ACC112 (cell line): ENCODE measurements around the gene MDFIC.
A peak's percentile ranks its signal among the peaks of the same experiment; 100 is the strongest.

Experiments
- H2AFZ ChIP-seq: fragments of 200-600 bp; sonication (generic); one replicate; pipeline ENCODE4 v1.6.0; 2017; ENCODE audit warnings: antibody characterized with exemption, low read length; ENCODE audit not compliant: unreplicated experiment
- H3K27ac ChIP-seq: fragments of 200-600 bp; sonication (generic); 2 replicates; pipeline ENCODE4 v1.5.1; 2014; ENCODE audit warnings: low read depth, mild to moderate bottlenecking, antibody characterized with exemption, low read length, moderate library complexity
- H3K27me3 ChIP-seq: fragments of 200-600 bp; sonication (generic); 2 replicates; pipeline ENCODE4 v1.6.1; 2014; ENCODE audit warnings: mild to moderate bottlenecking, antibody characterized with exemption, low read length, moderate library complexity, mixed read lengths; ENCODE audit not compliant: insufficient read depth
- H3K36me3 ChIP-seq: fragments of 200-600 bp; sonication (generic); 2 replicates; pipeline ENCODE4 v1.6.1; 2016; ENCODE audit warnings: mild to moderate bottlenecking, antibody characterized with exemption, low read length, moderate library complexity, mixed read lengths; ENCODE audit not compliant: insufficient read depth
- H3K4me1 ChIP-seq: fragments of 200-600 bp; sonication (generic); one replicate; pipeline ENCODE4 v1.6.1; 2016; ENCODE audit warnings: low read length, mixed read lengths; ENCODE audit not compliant: insufficient read depth, unreplicated experiment, control insufficient read depth
- H3K4me3 ChIP-seq: fragments of 200-600 bp; sonication (generic); 2 replicates; pipeline ENCODE4 v1.5.1; 2014; ENCODE audit warnings: mild to moderate bottlenecking, low read depth, low read length
- H3K79me2 ChIP-seq: fragments of 200-600 bp; sonication (generic); one replicate; pipeline ENCODE4 v1.6.0; 2016; ENCODE audit warnings: low read length; ENCODE audit not compliant: control insufficient read depth, unreplicated experiment, insufficient read depth

Gene MDFIC

GRCh38 chr7:114903131-114903530, 18.8 kb upstream of the MDFIC start:
- H3K79me2 ChIP-seq = no peaks in the 10 kb centered on the region
- no peaks in the 10 kb centered on the region for H3K27me3 ChIP-seq
- H3K4me1 ChIP-seq = no peaks in the 10 kb centered on the region
- no peak overlapping the region for H2AFZ ChIP-seq
- H3K4me3 ChIP-seq = no peak overlapping the region
- H3K36me3 ChIP-seq = no peaks in the 10 kb centered on the region
- no peak overlapping the region for H3K27ac ChIP-seq

GRCh38 chr7:114910787-114911186, 11.1 kb upstream of the MDFIC start:
- H3K27ac ChIP-seq = no peak overlapping the region
- H3K4me1 ChIP-seq = no peaks in the 10 kb centered on the region
- H3K4me3 ChIP-seq = no peak overlapping the region
- no peaks in the 10 kb centered on the region for H3K79me2 ChIP-seq
- H3K27me3 ChIP-seq = no peaks in the 10 kb centered on the region
- H3K36me3 ChIP-seq = no peaks in the 10 kb centered on the region
- H2AFZ ChIP-seq = no peak overlapping the region

GRCh38 chr7:114911411-114911810, 10.5 kb upstream of the MDFIC start:
- Histone ChIP-seq H3K27me3 (no peaks in the 10 kb centered on the region), H2AFZ (no peak overlapping the region), H3K79me2 (no peaks in the 10 kb centered on the region), H3K4me1 (no peaks in the 10 kb centered on the region), H3K36me3 (no peaks in the 10 kb centered on the region), H3K27ac (no peak overlapping the region), H3K4me3 (no peak overlapping the region)

- Histone ChIP-seq H3K36me3 (no peaks in the 10 kb centered on the region), H3K4me3 (no peak overlapping the region), H3K27me3 (no peaks in the 10 kb centered on the region), H3K79me2 (no peaks in the 10 kb centered on the region), H3K27ac (no peak overlapping the region), H2AFZ (no peak overlapping the region), H3K4me1 (no peaks in the 10 kb centered on the region)
Measured at GRCh38 chr7:114916261-114916892, 5.5 kb upstream of the MDFIC start.

- Histone ChIP-seq H3K36me3 (no peaks in the 10 kb centered on the region), H3K27ac (no peak overlapping the region), H3K27me3 (no peaks in the 10 kb centered on the region), H3K4me3 (no peak overlapping the region), H3K4me1 (no peaks in the 10 kb centered on the region), H2AFZ (no peak overlapping the region), H3K79me2 (no peaks in the 10 kb centered on the region)
Measured at GRCh38 chr7:114917211-114917839, 4.6 kb upstream of the MDFIC start.

GRCh38 chr7:114919587-114919986, 2.3 kb upstream of the MDFIC start:
- Histone ChIP-seq H3K27me3 (no peaks in the 10 kb centered on the region), H3K79me2 (peaks cover 17% of the 10 kb centered on the region), H3K36me3 (no peaks in the 10 kb centered on the region), H2AFZ (no peak overlapping the region), H3K4me3 (no peak overlapping the region), H3K4me1 (peaks cover 6% of the 10 kb centered on the region), H3K27ac (no peak overlapping the region)

GRCh38 chr7:114921631-114922025, 266 bp upstream of the MDFIC start:
- Histone ChIP-seq H3K79me2 (peaks cover 36% of the 10 kb centered on the region), H3K27ac (peak overlapping the region; percentile 72), H3K4me3 (peak overlapping the region; percentile 97), H3K36me3 (peaks cover 12% of the 10 kb centered on the region; the same call in 1 of the 2 replicates), H2AFZ (peak overlapping the region; percentile 99), H3K27me3 (no peaks in the 10 kb centered on the region), H3K4me1 (peaks cover 6% of the 10 kb centered on the region)

GRCh38 chr7:114922652-114923402, 933 bp downstream of the MDFIC start:
- Histone ChIP-seq H3K4me1 (peaks cover 7% of the 10 kb centered on the region), H3K36me3 (peaks cover 12% of the 10 kb centered on the region; the same call in 1 of the 2 replicates), H3K79me2 (peaks cover 43% of the 10 kb centered on the region), H3K27ac (peak overlapping the region; percentile 72), H2AFZ (peak overlapping the region; percentile 99), H3K27me3 (no peaks in the 10 kb centered on the region), H3K4me3 (peak overlapping the region; percentile 97)

- H3K4me3 ChIP-seq = peak overlapping the region; percentile 97
- no peaks in the 10 kb centered on the region for H3K27me3 ChIP-seq
- peak overlapping the region; percentile 99 for H2AFZ ChIP-seq
- H3K79me2 ChIP-seq = peaks cover 48% of the 10 kb centered on the region
- H3K27ac ChIP-seq = peak overlapping the region; percentile 72
- H3K4me1 ChIP-seq = peaks cover 12% of the 10 kb centered on the region
- peaks cover 12% of the 10 kb centered on the region; the same call in 1 of the 2 replicates for H3K36me3 ChIP-seq
Measured at GRCh38 chr7:114923403-114923713, 1.5 kb downstream of the MDFIC start.

- Histone ChIP-seq H3K36me3 (peaks cover 12% of the 10 kb centered on the region; the same call in 1 of the 2 replicates), H3K4me1 (peaks cover 15% of the 10 kb centered on the region), H3K79me2 (peaks cover 52% of the 10 kb centered on the region), H3K27ac (peak overlapping the region; percentile 72; the same call in 1 of the 2 replicates), H3K4me3 (peak overlapping the region; percentile 97), H3K27me3 (no peaks in the 10 kb centered on the region), H2AFZ (no peak overlapping the region)
Measured at GRCh38 chr7:114924038-114924712, 2.3 kb downstream of the MDFIC start.
